K562 (cell line): ENCODE data around the gene PDE8A. TPM values are rescaled to one million over a fixed set of nuclear protein-coding genes. Genes with fewer than 3 reads are reported as not detected.

Source experiments
- ATAC-seq: fragments of 200-7000 bp; cut with Tn5 transposase; 3 replicates; pipeline ENCODE4 v1.9.1; 2020; ENCODE audit warnings: moderate library complexity
- BruUV-seq: library from RNA; stranded (reverse); fragments of 400-500 nt; replicated peaks from 2 replicates; lab custom pipeline; 2021; lab: Mats Ljungman, UMichigan
- CTCF ChIA-PET: fragments of 300-600 bp; formaldehyde crosslinking; extraction: SDS; loops from one replicate; lab custom pipeline; 2021; ENCODE audit warnings: low intra/inter-chr PET ratio; lab: Yijun Ruan, JAX
- POLR2A ChIA-PET: fragments of 300-600, 350-650 bp; sonication (Branson Sonifier 250); formaldehyde crosslinking; extraction: SDS; loops from one replicate; lab custom pipeline; 2021; ENCODE audit warnings: antibody characterized with exemption, inconsistent platforms; lab: Yijun Ruan, JAX
- DNase-seq, 4 experiments: peaks; one replicate each; pipeline versions ENCODE4 v3.0.0 to v3.0.0-alpha.2; 2011 to 2018; ENCODE audit warnings: low spot score in 3 of 4, mixed read lengths in 3 of 4; ENCODE audit errors: extremely low read depth in 1 of 4
- FAIRE-seq: peaks from 2 replicates; lab custom pipeline; 2011; peaks lifted over from hg19 to GRCh38; lab: Jason Lieb, UNC
- H2AFZ ChIP-seq: 2 replicates; pipeline ENCODE4 v1.6.0; 2011; ENCODE audit warnings: low read depth, low read length, control low read depth, inconsistent platforms
- H3K27ac ChIP-seq: fragments of 200-600 bp; 3 replicates; pipeline ENCODE4 v1.8.0; 2011; ENCODE audit warnings: low read depth, mild to moderate bottlenecking, control low read depth, inconsistent platforms, low read length, moderate library complexity, mixed read lengths; ENCODE audit errors: extremely low read depth
- H3K27me3 ChIP-seq, 2 experiments: fragments of 300-600 bp in 1 of 2; 2 replicates in 1 of 2; 3 replicates in 1 of 2; pipeline versions ENCODE4 v1.6.0 to v1.8.0; 2011; ENCODE audit warnings: inconsistent platforms in 2 of 2, low read length in 2 of 2, mild to moderate bottlenecking in 1 of 2, mixed read lengths in 1 of 2, moderate library complexity in 1 of 2; ENCODE audit not compliant: control insufficient read depth in 2 of 2, insufficient read depth in 2 of 2
- H3K36me3 ChIP-seq: fragments of 300-600 bp; 3 replicates; pipeline ENCODE4 v1.8.0; 2011; ENCODE audit warnings: mild to moderate bottlenecking, low read length, inconsistent platforms; ENCODE audit not compliant: control insufficient read depth, insufficient read depth
- H3K4me1 ChIP-seq, 2 experiments: fragments of 200-600 bp in 1 of 2; replicated peaks in 1 of 2; 2 replicates in 1 of 2; 3 replicates in 1 of 2; pipeline versions ENCODE4 v1.5.1 to v1.8.0; 2011; ENCODE audit warnings: inconsistent platforms in 2 of 2, low read length in 2 of 2, mild to moderate bottlenecking in 1 of 2, mixed read lengths in 1 of 2, moderate library complexity in 1 of 2; ENCODE audit not compliant: control insufficient read depth in 2 of 2, insufficient read depth in 2 of 2
- H3K4me2 ChIP-seq: 2 replicates; pipeline ENCODE4 v1.6.1; 2011; ENCODE audit warnings: low read length, control low read depth, inconsistent platforms, mixed read lengths; ENCODE audit not compliant: insufficient read depth
- H3K4me3 ChIP-seq: fragments of 200-600 bp; sonication (generic), shearing (Covaris generic); 2 replicates; pipeline ENCODE4 v1.5.1; 2016; ENCODE audit warnings: control low read depth, inconsistent platforms
- H3K79me2 ChIP-seq: fragments of 200-600 bp; 3 replicates; pipeline ENCODE4 v1.8.0; 2011; ENCODE audit warnings: low read length, inconsistent platforms; ENCODE audit not compliant: control insufficient read depth, insufficient read depth
- H3K9ac ChIP-seq, 2 experiments: 2 replicates each; pipeline versions ENCODE4 v1.6.0 to v1.6.1; 2011; ENCODE audit warnings: low read depth in 2 of 2, low read length in 2 of 2, control low read depth in 1 of 2, inconsistent platforms in 1 of 2, mild to moderate bottlenecking in 1 of 2, mixed read lengths in 1 of 2; ENCODE audit not compliant: insufficient read depth in 1 of 2
- H3K9me1 ChIP-seq: one replicate; pipeline ENCODE4 v1.6.0; 2011; ENCODE audit warnings: inconsistent platforms, mild to moderate bottlenecking, low read length, moderate library complexity; ENCODE audit not compliant: control insufficient read depth, insufficient read depth
- H3K9me3 ChIP-seq: replicated peaks from 2 replicates; pipeline ENCODE4 v1.5.1; 2011; ENCODE audit warnings: low read depth, low read length, inconsistent platforms; ENCODE audit not compliant: control insufficient read depth, insufficient read depth
- H4K20me1 ChIP-seq: replicated peaks from 2 replicates; pipeline ENCODE4 v1.6.1; 2011; ENCODE audit warnings: low read length, inconsistent platforms, mixed read lengths; ENCODE audit not compliant: control insufficient read depth, insufficient read depth
- CAMTA2 ChIP-seq: fragments of 250-450 bp; sonication (Bioruptor Pico); conservative IDR thresholded peaks from 2 replicates; pipeline ENCODE4 v1.5.1; 2022
- CBFB ChIP-seq: sonication (generic); formaldehyde crosslinking; IDR thresholded peaks from 2 replicates; pipeline ENCODE4 v1.4.0; 2020; ENCODE audit warnings: mild to moderate bottlenecking, missing genetic modification reagents
- CHD4 ChIP-seq: fragments of 200-600 bp; sonication (generic); IDR thresholded peaks from 3 replicates; pipeline ENCODE4 v1.6.1; 2012; ENCODE audit warnings: low read depth, mild to moderate bottlenecking, mixed read lengths, low read length, inconsistent platforms; ENCODE audit not compliant: insufficient read depth, insufficient replicate concordance, poor library complexity, severe bottlenecking
- PURB ChIP-seq: sonication (generic); formaldehyde crosslinking; IDR thresholded peaks from 2 replicates; pipeline ENCODE4 v1.9.0; 2021; ENCODE audit warnings: low read depth, mild to moderate bottlenecking, missing genetic modification reagents
- RAD51 ChIP-seq: fragments of 450-650 bp; IDR thresholded peaks from 2 replicates; pipeline ENCODE4 v1.7.1; 2016; ENCODE audit warnings: low read depth, mild to moderate bottlenecking, borderline replicate concordance
- RFX1 ChIP-seq: fragments of 450-650 bp; IDR thresholded peaks from 2 replicates; pipeline ENCODE4 v1.6.1; 2016; ENCODE audit warnings: mild to moderate bottlenecking, moderate library complexity
- SMARCA4 ChIP-seq: fragments of 450-650 bp; IDR thresholded peaks from 2 replicates; pipeline ENCODE4 v1.6.1; 2016
- ZBTB1 ChIP-seq: sonication (generic); formaldehyde crosslinking; IDR thresholded peaks from 2 replicates; pipeline ENCODE4 v1.8.1; 2023; ENCODE audit warnings: missing genetic modification reagents, low read depth, mild to moderate bottlenecking, borderline replicate concordance
- ZNF197 ChIP-seq: fragments of 200-800 bp; sonication (Bioruptor generic); IDR thresholded peaks from 2 replicates; pipeline ENCODE4 v1.6.1; 2016; ENCODE audit warnings: low read depth, missing genetic modification characterization, missing compliant biosample characterization
- ZNF239 ChIP-seq: fragments of 250-450 bp; sonication (Bioruptor Pico); IDR thresholded peaks from 2 replicates; pipeline ENCODE4 v1.4.0; 2020; ENCODE audit warnings: mild to moderate bottlenecking
- ZNF311 ChIP-seq: fragments of 250-450 bp; sonication (Bioruptor Pico); IDR thresholded peaks from 2 replicates; pipeline ENCODE4 v1.4.0; 2020; ENCODE audit warnings: mild to moderate bottlenecking, moderate library complexity
- ZNF507 ChIP-seq: conservative IDR thresholded peaks from 2 replicates; pipeline ENCODE4 v1.6.1; 2017; ENCODE audit warnings: missing genetic modification characterization, missing compliant biosample characterization
- ZNF75A ChIP-seq: fragments of 450-650 bp; formaldehyde crosslinking; IDR thresholded peaks from 2 replicates; pipeline ENCODE4 v1.4.0; 2020; ENCODE audit warnings: mild to moderate bottlenecking
- WGBS: fragments of 100-300 bp; shearing (Covaris generic); methylation state at CpG from one replicate; pipeline ENCODE4 v1.1.6; 2016; ENCODE audit warnings: low coverage, mixed read lengths; ENCODE audit not compliant: insufficient coverage; ENCODE audit errors: missing lambda C conversion rate; 5-methylcytosine and 5-hydroxymethylcytosine counted together
- in situ Hi-C: fragments of 300-500 bp; cut with MboI; formaldehyde crosslinking; loops from 4 replicates; pipeline ENCODE4 v1.15.0; 2018; ENCODE audit warnings: inconsistent platforms, mixed read lengths
- intact Hi-C: fragments of 100-400 bp; cut with micrococcal nuclease; formaldehyde crosslinking; loops from 2 replicates; pipeline ENCODE4 v1.14.2; 2022
- polyA plus RNA-seq, 8 experiments: library from polyadenylated mRNA; depleted of rRNA in 4 of 8; stranded (reverse) in 5 of 8; unstranded in 3 of 8; fragments of >200 nt; fragmentation: Nextera tagmentation in 2 of 8; fragmentation: Illumina TruSeq in 1 of 8; extraction: Ambion mirVana in 2 of 8; extraction: Trizol in 1 of 8; gene quantifications; 2 replicates each; pipeline versions ENCODE4 v1.2.1 to v1.2.3, GENCODE V29; 2011 to 2014; ENCODE audit warnings: inconsistent platforms in 1 of 8, missing spikeins in 1 of 8
- total RNA-seq, 7 experiments: library from RNA; depleted of rRNA in 6 of 7; stranded (reverse); fragments of >200 nt in 6 of 7; fragmentation: Illumina TruSeq in 2 of 7; extraction: Trizol in 2 of 7; gene quantifications; 2 replicates each; pipeline versions ENCODE4 v1.2.1 to v1.2.3, GENCODE V29; 2011 to 2021; ENCODE audit warnings: low replicate concordance in 1 of 7
- TF ChIP-seq, protein P1 (sequence below): fragments of 250-450 bp; sonication (Bioruptor Pico); IDR thresholded peaks from 2 replicates; pipeline ENCODE4 v1.5.0; 2020; ENCODE audit warnings: mild to moderate bottlenecking
- TF ChIP-seq, protein P2 (sequence below), 2 experiments: fragments of 450-650 bp in 1 of 2; sonication (generic) in 1 of 2; formaldehyde crosslinking in 1 of 2; IDR thresholded peaks in 1 of 2; conservative IDR thresholded peaks in 1 of 2; 2 replicates each; pipeline versions ENCODE4 v1.6.1 to v1.8.1; 2016 to 2023; ENCODE audit warnings: mild to moderate bottlenecking in 2 of 2, moderate library complexity in 2 of 2, inconsistent platforms in 1 of 2, missing genetic modification reagents in 1 of 2

The PDE8A gene
- total and polyA plus RNA-seq, 9 of the 15 experiments (the other 6 are each of a cell fraction or from before 2014, with no cell fraction given): 5.9 to 40.3 (median 19.8) TPM

DNA sequence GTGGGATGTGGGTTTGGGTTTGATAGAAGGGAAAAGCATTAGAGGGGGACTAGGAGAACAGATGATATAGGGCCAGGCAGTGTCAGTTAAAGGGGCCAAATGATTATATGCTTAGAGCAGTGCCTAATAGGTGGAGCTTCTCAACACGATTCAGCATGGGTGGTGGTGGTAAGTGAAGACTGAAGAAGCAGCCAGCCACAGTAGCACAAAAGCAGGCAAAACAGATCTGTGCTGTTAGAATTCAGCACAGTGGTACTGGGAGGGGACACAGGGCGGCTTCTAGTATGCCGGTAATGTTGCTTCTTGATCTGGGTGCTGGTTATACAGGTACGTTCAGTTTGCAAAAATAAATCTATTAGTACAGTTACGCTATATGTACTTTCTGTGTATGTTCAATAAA is 25.5 kb downstream of the PDE8A start:
- Histone ChIP-seq H3K4me2 (no peak overlapping the region; the same call in 1 of the 2 replicates), H3K4me3 (no peak overlapping the region), H3K9me1 (peaks cover 3% of the 10 kb centered on the region), H2AFZ (no peak overlapping the region), H3K36me3 (no peaks in the 10 kb centered on the region), H3K4me1 (peaks cover 11 to 46% of the 10 kb centered on the region in 2 experiments), H3K79me2 (peaks cover 87% of the 10 kb centered on the region), H3K9me3 (no peaks in the 10 kb centered on the region), H3K9ac (no peak overlapping the region; a peak in 1 of 4 replicates), H3K27ac (no peak overlapping the region), H4K20me1 (no peaks in the 10 kb centered on the region), H3K27me3 (no peaks in the 10 kb centered on the region)
- WGBS: 71% methylated on average over 5 of the region's 5 CpGs
- POLR2A ChIA-PET: interaction anchor here (0.7 to 1.9 kb wide), 6 partner anchors 10 to 41 kb away, joined by 4 to 7 read pairs (median 4); no protein-coding TSS in a partner anchor
- CTCF ChIA-PET: no interaction called here
- TF ChIP-seq, protein P1, sequence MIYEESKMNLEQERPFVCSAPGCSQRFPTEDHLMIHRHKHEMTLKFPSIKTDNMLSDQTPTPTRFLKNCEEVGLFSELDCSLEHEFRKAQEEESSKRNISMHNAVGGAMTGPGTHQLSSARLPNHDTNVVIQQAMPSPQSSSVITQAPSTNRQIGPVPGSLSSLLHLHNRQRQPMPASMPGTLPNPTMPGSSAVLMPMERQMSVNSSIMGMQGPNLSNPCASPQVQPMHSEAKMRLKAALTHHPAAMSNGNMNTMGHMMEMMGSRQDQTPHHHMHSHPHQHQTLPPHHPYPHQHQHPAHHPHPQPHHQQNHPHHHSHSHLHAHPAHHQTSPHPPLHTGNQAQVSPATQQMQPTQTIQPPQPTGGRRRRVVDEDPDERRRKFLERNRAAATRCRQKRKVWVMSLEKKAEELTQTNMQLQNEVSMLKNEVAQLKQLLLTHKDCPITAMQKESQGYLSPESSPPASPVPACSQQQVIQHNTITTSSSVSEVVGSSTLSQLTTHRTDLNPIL (CRISPR knock-in tag): no peak
- TF ChIP-seq RAD51 (no peak), RFX1 (no peak), ZBTB1 (CRISPR knock-in tag) (no peak), CHD4 (no peak), ZNF239 (CRISPR knock-in tag) (no peak), ZNF507 (no peak), SMARCA4 (no peak), CAMTA2 (CRISPR knock-in tag) (no peak), ZNF197 (CRISPR knock-in tag) (no peak), PURB (CRISPR knock-in tag) (no peak), ZNF311 (no peak), CBFB (no peak), ZNF75A (CRISPR knock-in tag) (no peak)
- TF ChIP-seq, protein P2, sequence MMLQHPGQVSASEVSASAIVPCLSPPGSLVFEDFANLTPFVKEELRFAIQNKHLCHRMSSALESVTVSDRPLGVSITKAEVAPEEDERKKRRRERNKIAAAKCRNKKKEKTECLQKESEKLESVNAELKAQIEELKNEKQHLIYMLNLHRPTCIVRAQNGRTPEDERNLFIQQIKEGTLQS (IDR thresholded peaks at IDR 0.05): no peak
- TF ChIP-seq, protein P2 (CRISPR knock-in tag; conservative IDR thresholded peaks at IDR 0.05): no peak
- FAIRE-seq (no peak), DNase-seq (no peak), ATAC-seq (no peak)
- in situ Hi-C loops: no loop called here
- no TSS peak for BruUV-seq
- intact Hi-C loops: no loop called here
